ENCODE data around the gene GFPT2.

The GFPT2 gene

DNA sequence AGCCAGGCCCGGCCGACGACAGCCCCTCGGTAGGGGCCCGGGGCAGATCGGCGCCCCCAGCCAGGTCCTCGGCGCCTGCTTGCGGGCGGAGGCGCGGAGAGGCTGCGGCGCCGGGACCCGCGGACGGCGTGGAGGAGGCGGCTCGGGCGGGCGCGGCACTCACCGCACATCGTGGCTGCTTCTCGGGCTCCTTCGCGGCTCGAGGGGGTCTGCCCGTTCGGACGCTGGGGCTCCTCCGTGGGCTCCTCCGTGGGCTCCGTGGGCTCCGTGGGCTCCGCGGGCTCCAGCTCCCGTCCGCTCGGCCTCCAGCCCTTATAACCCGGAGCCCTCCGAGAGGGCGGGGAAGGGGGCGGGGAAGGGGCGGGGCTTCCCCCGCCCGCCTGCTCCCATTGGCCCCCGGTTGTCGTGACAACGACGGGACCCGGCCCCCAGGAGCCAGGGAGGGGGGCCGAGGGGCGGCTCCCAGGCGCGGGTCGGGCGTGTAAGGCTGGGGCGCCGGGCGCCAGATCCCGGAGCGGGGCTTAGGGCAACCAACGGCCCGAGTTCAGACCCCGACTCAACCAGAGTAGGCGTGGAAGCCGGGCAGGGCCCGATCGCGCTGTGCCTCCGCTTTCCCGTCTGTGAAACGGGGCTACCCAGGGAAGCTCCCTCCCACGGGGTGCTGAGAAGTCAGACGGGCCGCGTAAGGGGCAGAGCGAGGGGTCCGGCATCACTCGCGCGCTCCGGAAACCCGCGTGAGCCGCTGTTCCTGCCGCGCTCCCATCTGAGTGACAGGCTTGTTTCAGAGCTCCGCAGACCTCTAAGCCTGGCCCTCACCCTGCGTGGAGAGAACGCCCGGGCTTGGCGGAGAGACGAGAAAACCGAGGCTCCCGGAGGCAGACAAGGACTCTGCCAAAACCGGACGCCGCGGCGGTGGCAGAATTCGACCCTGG lies at the start of gene GFPT2:
GFPT2 (minus strand) TSS at position 289 of the 932 bp plus-strand sequence; CDS start at position 170, 119 bp downstream.
- peak; percentile 81 for DNase-seq

DNA sequence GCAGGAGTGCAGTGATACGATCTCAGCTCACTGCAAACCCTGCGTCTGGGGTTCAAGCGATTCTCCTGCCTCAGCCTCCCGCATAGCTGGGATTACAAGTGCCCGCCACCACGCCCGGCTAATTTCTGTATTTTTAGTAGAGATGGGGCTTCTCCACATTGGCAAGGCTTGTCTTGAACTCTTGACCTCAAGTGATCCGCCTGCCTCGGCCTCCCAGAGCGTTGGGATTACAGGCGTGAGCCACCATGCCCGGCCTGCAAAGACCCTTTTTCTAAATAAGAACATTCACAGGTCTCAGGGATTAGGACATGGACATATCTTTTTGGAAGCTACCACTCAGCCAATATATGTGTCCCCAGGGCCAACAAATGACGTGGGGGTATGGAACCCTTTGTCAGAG lies 49.6 kb upstream of the GFPT2 start:
- DNase-seq = no peak

DNA sequence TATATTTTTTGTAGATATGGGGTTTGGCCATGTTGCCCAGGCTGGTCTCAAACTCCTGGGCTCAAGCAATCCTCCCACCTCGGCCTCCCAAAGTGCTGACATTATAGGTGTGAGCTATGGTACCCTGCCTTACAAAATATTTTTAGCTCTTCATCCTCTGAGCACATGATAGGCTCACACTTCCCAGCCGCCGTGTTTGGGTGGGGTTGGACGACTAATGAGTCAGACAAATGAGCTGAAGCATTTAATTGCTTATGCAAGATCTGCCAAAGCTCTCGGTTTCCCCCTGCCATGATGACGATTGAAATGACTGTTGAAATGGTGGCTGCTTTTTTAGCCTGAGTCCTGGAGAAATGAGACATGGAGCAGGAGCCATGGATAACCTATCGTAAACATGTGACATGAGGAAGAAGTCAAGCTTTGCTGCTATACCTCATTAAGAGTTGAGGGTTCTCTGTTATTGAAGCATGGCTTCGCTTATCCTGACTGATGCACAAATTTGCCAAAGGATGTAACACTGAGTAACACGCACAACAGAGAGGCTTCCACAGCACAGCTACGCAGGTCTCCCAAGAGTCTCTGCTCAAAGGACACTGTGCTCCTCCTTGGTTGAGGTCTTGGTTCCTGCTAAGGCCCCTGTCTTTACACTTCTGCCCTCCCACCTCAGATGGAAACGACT lies 48.2 kb upstream of the GFPT2 start:
- DNase-seq = no peak

DNA sequence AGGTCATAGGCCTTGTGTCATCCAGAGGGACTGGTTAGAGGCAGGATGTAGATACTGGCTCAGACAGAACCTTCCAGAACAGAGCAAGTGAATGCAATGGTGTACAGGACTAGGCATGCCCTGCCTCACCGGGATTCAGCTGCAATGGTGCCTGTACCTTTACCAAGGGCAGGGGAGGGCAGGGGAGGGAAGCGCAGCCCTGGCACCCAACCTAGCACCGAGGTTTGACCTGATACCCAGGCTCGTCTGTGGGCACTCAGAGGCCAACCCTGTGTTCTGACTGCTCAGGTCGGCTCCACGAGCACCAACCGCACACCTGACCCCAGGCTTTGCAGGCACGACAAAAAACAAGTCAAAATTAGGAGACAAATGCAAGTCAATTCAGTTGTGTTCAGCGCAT lies 47.3 kb upstream of the GFPT2 start:
- no peak for DNase-seq

DNA sequence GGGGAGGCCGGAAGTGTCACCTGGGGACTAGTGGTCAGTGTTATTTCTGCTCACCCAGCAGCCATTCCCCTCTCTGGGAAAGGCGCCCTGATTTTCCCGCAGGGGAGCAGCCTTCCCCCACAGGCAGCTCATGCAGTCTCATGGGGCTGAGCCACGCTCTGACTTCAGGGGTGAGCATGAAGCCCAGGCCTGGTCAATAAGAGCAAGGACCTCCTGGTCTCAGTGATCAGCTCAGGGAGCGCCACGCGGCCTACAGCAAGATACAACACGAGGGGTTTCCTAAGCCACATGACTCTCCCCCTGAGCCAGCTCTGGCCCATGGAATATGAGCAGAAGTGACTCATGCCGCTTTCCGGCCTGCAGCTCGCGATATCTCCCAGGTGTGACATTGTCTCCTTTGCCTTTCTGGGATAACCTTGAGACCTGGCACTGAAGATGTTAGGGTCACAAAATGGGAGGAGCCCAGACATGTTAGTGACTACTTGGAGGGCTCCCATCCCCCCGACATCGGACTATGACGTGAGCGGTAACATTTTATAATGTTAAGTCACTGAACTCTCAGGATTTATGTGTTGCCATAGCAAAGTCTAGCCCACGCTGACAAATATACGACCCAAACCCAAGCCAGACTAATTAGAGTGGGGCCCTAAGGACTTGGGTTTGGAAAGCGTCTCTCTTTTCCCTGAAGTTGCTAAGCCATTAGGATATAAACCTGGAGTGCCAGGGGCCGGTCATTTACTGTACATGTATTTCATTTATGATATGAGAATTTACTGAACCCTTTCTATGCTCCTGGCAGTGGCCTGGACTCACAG lies 46.5 kb upstream of the GFPT2 start:
- DNase-seq = no peak

DNA sequence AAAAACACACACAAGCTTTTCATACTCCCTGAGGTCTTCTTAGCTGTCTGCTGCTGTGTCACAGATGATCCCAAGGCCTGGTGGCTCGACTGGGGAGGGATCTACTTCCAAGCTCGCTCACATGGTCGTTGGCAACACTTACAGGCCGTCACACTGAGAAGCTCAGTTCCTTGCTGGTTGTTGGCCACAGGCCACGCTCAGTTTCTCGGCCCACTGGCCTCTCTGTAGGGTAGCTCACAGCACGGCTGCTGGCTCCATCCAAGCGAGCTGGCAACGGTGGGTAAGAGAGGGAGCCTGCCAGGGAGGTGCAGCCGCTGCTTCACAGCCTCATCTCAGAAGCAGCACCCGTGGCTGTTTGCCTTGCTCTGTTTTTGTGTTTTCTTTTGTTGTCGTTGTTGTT lies 43.8 kb upstream of the GFPT2 start:
- no peak for DNase-seq

DNA sequence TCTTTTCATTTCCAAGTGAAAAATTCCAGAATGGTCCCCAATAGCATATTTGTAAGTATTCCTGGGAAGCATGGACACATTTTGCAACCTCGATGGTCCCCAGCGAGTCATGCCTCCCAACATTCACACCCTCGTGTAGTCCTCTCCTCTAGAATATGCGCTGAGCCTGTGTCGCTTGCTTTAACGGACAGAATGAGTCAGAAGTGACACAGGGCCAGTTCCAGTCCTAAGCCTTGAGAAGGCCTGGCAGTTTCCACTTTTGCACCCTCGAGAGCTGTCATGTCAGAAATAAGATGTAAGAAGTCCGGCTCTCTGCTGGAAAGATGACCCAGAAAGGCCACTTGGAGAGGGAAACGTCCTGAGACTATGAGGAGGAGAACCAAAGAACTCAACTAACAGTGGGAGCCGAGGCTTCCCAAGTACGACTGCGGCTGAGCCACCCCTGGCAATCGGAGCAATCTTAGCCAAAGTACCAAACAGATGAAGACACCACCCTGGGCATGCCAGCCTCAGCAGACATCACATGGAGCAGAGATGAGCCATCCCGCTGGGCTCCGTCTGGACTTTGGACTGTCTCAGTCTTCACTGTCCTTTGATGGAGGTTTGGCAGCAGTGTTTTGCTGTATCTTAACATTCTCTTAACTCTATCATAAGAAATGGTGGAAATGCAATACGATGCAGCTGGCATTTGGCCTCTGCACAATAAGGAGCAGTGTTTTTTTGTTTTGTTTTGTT lies 42.6 kb upstream of the GFPT2 start:
- DNase-seq = no peak

DNA sequence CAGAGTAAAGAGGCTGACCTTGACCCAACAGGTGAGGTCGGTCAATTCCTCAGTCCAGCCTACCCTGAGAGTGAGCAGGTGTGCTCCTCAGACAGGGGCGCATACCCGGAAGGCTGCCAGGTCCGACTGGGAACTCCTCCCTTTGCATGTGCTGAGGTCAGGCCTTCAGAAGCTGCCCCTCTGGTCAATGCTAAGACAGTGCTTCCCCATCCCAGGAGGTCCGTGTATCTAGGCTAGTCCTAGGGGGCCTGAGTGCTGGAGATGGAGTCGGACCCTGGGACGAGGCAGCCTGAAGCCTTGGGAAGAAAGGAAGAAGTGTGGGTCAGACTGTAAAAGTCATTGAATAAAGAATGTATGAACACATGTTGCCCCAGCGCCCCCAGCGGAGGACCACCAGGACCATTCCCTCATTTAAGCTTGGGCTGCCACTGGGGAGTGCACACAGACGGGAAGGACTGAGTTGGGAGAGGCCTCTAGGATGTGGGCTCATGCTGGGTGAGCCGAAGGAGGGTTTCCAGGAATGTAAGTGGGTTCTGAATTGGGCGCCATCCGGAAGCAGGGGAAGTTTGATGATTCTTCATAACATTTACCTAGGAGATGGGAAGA lies 41.0 kb upstream of the GFPT2 start:
- no peak for DNase-seq

DNA sequence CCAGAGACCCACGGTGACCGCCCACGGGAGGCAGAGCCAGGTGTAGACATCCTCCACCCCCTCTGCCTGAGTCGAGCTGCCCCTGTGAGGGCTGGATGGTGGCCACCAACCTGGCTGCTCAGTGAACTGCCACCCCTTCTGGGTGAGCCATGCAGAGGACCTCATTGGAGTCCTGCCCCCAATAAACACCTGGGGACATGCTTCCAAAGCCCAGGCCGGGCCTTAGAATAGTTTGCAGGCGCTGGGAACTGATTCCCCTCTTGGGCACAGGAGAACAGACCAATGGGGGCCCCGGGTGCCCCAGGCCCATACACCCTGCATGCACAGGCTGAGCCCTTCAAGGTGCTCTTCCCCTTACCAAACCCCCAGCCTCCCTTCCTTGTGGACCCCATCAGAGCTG lies 38.1 kb upstream of the GFPT2 start:
- DNase-seq = no peak

DNA sequence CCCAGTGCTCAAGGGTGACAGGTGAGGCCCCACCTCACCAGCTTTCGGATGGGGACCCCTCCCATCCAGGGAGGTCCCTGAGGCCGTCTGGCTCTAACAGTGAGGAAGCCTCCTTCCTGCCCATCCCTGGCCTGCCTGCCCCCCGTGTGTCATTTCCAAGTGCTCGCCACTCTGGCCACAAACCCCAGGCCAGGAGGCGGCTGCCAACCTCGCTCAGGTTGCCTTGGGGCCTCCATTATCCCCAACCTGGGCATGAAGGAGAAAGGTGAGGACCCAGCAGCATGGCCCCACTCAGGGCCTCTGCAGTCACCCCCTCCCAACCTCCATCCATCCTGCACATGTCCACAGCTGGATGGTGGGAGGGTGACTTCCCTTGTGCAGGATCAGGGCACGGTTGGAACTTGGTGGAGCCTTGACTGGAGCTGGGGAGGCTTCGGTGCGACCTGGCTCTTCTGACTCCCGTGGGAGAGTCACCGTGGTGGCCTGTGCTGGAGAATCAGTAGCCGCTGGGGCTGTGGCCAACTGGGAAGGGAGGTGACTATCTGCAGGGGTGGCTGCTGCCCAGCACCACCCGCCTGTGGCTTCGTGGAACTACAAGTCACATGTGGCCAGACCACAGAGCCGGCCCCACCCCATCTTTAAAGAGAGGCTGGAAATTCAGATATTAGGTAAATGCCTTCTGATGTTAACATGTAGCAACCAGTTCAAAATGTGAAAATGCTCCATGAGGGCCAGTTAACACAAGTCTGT lies 37.5 kb upstream of the GFPT2 start:
- DNase-seq = no peak

DNA sequence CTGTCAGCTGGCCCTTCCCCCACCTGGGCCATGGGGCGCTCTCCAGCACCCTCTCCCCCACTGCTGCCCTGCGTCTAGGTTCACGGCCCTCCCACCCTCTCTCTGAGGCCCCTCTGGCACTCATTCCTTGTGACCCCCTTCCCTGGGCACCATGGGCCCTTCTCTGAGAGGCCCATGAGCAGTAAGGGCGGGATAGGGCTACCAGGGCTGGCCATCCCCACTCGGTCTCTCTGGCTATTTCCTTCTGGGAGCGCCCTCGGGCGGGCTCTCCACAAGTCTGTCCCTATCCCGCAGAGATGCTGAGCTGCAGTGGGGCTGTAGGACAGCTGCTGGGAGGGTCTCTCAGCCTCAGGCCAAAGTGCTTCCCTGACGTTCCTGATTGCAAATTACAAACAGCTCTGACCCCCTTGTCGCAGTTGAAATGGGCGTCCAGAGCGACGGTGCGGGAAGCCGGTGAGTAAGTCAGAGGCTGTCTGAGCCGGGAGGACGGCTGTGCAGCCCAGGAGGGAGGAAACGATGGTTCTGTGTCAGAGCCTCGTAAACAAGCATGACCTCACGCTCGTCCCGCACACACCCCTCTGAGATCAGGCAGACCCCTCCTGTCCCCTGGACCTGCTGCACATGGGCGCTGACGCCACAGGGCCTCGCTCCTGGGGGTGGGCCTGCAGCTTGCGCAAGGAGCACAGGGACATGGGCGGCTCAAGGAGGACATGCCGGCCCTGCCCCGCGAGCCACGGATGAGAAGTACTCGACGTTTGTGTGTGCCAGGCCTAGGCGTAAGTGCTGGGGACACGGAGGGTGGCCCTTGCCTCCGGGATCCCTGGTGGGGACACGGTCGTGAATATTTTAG lies 36.3 kb upstream of the GFPT2 start:
- no peak for DNase-seq

DNA sequence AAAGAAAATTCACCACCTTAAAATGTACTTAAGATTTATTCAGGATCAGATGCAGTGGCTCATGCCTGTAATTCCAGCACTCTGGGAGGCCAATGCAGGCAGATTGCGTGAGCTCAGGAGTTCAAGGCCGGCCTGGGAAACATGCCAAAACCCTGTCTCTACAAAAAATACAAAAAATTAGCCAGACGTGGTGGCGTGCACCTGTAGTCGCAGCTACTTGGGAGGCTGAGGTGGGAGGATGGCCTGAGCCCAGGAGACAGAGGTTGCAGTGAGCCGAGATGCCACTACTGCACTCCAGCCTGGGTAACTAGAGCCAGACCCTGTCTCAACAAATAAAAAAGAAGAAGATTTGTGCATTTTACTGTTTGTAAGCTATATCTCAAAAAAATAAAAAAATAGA lies 34.7 kb upstream of the GFPT2 start:
- no peak for DNase-seq

DNA sequence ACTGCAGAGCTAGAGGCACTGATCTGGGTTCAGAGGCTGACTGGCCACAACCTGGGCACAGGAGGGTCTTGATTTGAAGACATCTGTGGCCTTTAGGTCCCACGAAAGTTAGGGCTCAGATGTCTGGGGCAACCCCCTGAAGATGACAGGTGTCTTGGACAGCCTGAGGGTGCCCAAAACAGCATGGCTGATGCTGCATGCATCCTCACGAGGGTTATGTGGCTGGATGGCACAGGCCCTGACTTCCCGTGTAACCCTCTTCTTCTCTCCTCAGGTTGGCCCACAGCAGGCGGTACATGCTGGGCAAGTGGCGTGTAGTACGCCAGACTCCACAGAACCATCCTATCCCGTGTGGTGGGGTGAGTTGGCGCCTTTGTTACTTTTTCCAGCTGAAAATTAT lies 29.8 kb upstream of the GFPT2 start:
- no peak for DNase-seq

DNA sequence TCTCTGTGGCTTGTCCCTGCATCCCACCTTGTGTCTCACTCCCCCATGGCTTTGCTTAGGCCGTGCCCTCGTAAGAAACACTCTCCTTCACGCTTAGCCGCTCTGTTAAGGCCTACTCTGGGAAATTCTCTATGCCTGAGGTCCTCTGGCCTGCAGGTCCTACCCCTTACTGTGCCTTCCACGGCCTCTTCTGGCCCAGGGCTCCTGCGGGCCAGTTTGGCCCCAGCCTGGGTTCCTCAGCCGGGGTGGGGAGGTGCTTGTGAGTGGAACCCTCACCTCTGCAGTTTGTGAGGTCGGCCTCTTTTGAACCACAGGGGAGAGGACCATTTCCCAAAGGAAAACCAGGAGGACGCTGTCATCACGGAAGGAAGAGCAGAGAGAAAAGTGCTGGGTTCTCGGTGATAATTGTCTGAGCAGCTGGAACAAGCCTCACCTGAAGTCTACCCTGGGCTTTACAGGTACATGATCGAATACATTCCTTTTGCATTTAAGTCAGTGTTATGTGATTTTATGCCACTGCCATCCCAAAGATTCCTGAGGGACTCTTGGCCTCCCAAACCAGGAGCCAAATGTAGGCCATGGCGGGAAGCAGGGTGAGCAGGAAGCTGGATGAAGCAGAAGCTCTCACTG lies 28.8 kb upstream of the GFPT2 start:
- no peak for DNase-seq

DNA sequence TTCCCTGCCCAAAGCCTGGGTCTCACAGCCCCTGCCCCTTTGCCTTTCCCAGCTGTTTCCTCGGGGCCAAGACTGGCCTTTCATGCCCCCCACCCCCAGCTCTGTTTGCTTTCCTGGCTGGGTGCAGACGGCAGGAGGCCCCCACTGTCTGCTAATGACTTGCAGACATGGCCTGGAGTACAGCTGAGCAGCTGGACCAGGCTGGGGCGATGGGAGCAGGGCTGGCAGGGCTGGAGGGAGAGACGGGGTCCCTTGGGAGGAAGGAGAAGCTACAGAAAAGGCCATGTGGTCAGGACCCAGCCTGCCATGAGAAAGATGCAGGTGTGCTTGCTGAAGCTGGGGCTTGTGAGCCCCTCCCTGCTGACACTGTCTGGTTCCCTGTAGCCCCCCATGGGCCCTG lies 28.3 kb upstream of the GFPT2 start:
- DNase-seq = no peak

DNA sequence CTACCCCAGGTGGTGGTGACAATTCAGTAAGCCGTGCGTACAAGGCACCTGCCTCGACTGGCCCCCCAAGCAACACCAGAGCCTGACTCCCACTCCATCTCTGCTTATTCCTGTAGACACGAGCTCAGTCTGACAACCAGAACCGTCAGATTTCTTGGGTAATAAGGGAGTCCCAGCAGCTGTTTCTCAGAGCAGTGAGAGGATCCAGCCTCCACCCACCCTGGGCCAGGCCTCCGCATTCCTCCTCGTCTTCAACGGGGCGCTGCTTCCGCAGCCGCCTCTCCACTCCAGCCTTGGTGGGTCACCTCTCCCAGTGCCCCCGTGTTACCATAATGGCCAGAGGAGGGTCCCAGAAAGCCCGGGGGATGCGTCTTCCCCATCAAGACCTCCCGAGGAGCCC lies 27.7 kb upstream of the GFPT2 start:
- no peak for DNase-seq

DNA sequence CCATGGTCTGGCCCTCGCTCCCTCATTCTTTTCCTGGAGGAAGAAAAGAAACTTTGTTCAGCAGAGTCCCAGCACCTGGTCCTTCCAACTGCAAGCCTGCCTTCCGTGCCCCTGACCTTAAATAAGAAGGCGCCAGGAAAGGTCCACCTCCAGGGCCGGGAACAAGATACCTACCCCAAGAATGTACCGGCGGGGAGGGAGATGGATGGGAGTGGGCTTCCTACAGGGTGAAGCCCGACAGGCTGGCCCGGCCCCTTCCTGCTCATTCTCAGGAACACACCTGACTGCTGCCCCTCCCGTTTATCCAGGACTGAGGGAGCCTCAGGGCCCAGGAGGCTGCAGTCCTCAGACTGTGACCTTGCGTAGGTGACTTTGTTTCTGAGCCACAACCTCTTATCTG lies 27.3 kb upstream of the GFPT2 start:
- DNase-seq = no peak

DNA sequence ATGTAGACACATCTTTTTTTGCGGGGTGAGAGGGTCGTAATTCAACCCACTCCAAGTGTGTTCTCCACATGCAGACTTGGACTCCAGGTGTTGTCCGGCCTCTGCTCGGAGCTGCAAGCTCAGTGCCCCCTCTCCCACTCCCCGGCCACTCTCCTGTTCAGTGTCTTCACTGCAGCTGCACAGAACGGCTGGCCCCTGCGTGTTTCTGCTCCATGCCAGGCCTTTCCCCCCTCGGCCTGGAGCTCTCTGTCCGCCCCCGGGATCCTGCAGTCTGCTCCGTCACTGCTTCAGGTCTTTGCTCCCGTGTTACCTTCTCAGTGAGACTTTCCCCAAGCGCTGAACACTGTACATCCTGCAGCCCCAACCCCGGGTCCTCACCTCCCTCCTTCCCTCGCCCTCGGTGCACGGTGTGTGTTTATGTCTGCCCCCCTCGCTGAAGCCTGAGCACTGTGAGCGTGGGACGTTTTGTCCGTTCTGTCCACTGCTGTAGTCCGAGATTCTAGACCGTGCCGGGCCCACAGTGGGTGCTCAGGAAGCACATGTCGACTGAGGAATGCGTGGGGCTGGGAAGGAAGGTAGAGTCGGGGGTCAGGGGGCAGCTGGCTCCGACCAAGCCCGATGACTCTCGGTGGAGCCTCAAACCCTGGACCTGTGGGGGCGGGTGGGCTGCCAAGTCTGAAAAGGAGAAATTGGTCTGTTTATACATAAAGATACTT lies 26.4 kb upstream of the GFPT2 start:
- no peak for DNase-seq

Data from NCI-H1048 (cell line).